Osteocyte (in vitro differentiated cells): Measurements from ENCODE around the gene TMPRSS3. TPM values are rescaled to one million over a fixed set of nuclear protein-coding genes. Genes with fewer than 3 reads are reported as not detected.

Source experiments
- DNase-seq: peaks from one replicate; pipeline ENCODE4 v3.0.0; 2021; ENCODE audit warnings: mixed read lengths; ENCODE audit not compliant: unreplicated experiment; ENCODE audit errors: extremely low spot score
- H3K27ac Mint-ChIP-seq: one replicate; pipeline ENCODE4 v1.8.0; 2021; ENCODE audit warnings: mild to moderate bottlenecking, mixed read lengths; ENCODE audit not compliant: unreplicated experiment
- H3K27me3 Mint-ChIP-seq: one replicate; pipeline ENCODE4 v1.8.0; 2021; ENCODE audit warnings: mixed read lengths; ENCODE audit not compliant: unreplicated experiment
- H3K36me3 Mint-ChIP-seq: one replicate; pipeline ENCODE4 v1.8.0; 2021; ENCODE audit warnings: mixed read lengths; ENCODE audit not compliant: unreplicated experiment
- H3K4me1 Mint-ChIP-seq: one replicate; pipeline ENCODE4 v1.8.0; 2021; ENCODE audit warnings: mixed read lengths; ENCODE audit not compliant: unreplicated experiment
- H3K4me3 Mint-ChIP-seq: one replicate; pipeline ENCODE4 v1.8.0; 2021; ENCODE audit warnings: mild to moderate bottlenecking, moderate library complexity, mixed read lengths; ENCODE audit not compliant: unreplicated experiment
- H3K9me3 Mint-ChIP-seq: one replicate; pipeline ENCODE4 v1.8.0; 2021; ENCODE audit warnings: mixed read lengths; ENCODE audit not compliant: unreplicated experiment
- total RNA-seq: library from RNA; stranded (reverse); gene quantifications from 2 replicates; pipeline ENCODE4 v1.2.1, GENCODE V29; 2021
- TF ChIP-seq, protein P1 (sequence below): fragments of 200-600 bp; sonication (generic); IDR thresholded peaks from 2 replicates; pipeline ENCODE4 v1.5.0; 2021; ENCODE audit warnings: antibody characterized with exemption, mild to moderate bottlenecking, moderate library complexity

The TMPRSS3 gene
- total RNA-seq, 1 donor from 2014 or later = not detected

GRCh38 chr21:42390696-42391095, 5.2 kb downstream of the TMPRSS3 start:
- Mint-ChIP-seq H3K9me3 (no peaks in the 10 kb centered on the region), H3K27me3 (peaks cover 32% of the 10 kb centered on the region), H3K27ac (no peak overlapping the region), H3K36me3 (no peaks in the 10 kb centered on the region), H3K4me1 (peaks cover 36% of the 10 kb centered on the region), H3K4me3 (no peak overlapping the region)
- TF ChIP-seq, protein P1, sequence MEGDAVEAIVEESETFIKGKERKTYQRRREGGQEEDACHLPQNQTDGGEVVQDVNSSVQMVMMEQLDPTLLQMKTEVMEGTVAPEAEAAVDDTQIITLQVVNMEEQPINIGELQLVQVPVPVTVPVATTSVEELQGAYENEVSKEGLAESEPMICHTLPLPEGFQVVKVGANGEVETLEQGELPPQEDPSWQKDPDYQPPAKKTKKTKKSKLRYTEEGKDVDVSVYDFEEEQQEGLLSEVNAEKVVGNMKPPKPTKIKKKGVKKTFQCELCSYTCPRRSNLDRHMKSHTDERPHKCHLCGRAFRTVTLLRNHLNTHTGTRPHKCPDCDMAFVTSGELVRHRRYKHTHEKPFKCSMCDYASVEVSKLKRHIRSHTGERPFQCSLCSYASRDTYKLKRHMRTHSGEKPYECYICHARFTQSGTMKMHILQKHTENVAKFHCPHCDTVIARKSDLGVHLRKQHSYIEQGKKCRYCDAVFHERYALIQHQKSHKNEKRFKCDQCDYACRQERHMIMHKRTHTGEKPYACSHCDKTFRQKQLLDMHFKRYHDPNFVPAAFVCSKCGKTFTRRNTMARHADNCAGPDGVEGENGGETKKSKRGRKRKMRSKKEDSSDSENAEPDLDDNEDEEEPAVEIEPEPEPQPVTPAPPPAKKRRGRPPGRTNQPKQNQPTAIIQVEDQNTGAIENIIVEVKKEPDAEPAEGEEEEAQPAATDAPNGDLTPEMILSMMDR = no peak
- no peak for DNase-seq

DNA sequence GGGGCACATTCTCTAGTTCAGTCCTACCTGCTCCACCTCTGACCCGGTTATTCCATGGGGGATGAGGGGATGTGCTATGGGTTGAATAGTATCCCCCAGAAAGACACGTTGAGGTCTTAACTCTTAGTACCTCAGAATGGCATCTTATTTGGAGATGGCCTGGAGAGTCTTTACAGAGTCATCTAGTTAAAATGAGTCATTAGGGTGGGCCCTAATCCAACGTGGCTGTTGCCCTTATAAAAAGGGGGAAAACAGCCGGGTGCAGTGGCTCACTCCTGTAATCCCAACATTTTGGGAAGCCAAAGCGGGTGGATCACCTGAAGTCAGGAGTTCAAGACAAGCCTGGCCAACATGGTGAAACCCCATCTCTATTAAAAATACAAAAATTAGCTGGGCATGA, 5.7 kb downstream of the TMPRSS3 start:
- Mint-ChIP-seq H3K4me3 (no peak overlapping the region), H3K4me1 (peaks cover 35% of the 10 kb centered on the region), H3K27me3 (peaks cover 32% of the 10 kb centered on the region), H3K9me3 (no peaks in the 10 kb centered on the region), H3K36me3 (no peaks in the 10 kb centered on the region), H3K27ac (no peak overlapping the region)
- DNase-seq = no peak
- TF ChIP-seq, protein P1 = no peak

- Mint-ChIP-seq H3K4me1 (peaks cover 35% of the 10 kb centered on the region), H3K27ac (no peak overlapping the region), H3K36me3 (no peaks in the 10 kb centered on the region), H3K9me3 (no peaks in the 10 kb centered on the region), H3K4me3 (no peak overlapping the region), H3K27me3 (peaks cover 27% of the 10 kb centered on the region)
- DNase-seq = no peak
- TF ChIP-seq, protein P1 = no peak
Observed at GRCh38 chr21:42389449-42389835, 6.4 kb downstream of the TMPRSS3 start.

- Mint-ChIP-seq H3K36me3 (no peaks in the 10 kb centered on the region), H3K27ac (no peak overlapping the region), H3K4me3 (peak overlapping the region; percentile 18), H3K27me3 (peaks cover 27% of the 10 kb centered on the region), H3K4me1 (peaks cover 35% of the 10 kb centered on the region), H3K9me3 (no peaks in the 10 kb centered on the region)
- no peak for DNase-seq
- TF ChIP-seq, protein P1 = no peak
Observed at GRCh38 chr21:42388740-42389448, 7.0 kb downstream of the TMPRSS3 start.

- H3K36me3 Mint-ChIP-seq = no peaks in the 10 kb centered on the region
- H3K9me3 Mint-ChIP-seq = no peaks in the 10 kb centered on the region
- no peak overlapping the region for H3K4me3 Mint-ChIP-seq
- no peak for DNase-seq
- TF ChIP-seq, protein P1 = no peak
- peaks cover 27% of the 10 kb centered on the region for H3K27me3 Mint-ChIP-seq
- H3K27ac Mint-ChIP-seq = no peak overlapping the region
- H3K4me1 Mint-ChIP-seq = peaks cover 30% of the 10 kb centered on the region
Observed at GRCh38 chr21:42387843-42388340, 8.0 kb downstream of the TMPRSS3 start.
